Activated CD4-positive, CD25-positive, alpha-beta regulatory T cell treated with anti-CD3 and anti-CD28 coated beads, Interleukin-2, amount 50 U/mL, for 24 hours (primary cell): ENCODE results near the gene RBM22.

ENCODE experiments used
- ATAC-seq, 2 donors: fragments of 150-1000 bp; cut with Tn5 transposase; one replicate each; pipeline ENCODE4 v1.10.0; 2021; ENCODE audit warnings: mild to moderate bottlenecking in 1 of 2, moderate library complexity in 1 of 2

RBM22 gene

DNA sequence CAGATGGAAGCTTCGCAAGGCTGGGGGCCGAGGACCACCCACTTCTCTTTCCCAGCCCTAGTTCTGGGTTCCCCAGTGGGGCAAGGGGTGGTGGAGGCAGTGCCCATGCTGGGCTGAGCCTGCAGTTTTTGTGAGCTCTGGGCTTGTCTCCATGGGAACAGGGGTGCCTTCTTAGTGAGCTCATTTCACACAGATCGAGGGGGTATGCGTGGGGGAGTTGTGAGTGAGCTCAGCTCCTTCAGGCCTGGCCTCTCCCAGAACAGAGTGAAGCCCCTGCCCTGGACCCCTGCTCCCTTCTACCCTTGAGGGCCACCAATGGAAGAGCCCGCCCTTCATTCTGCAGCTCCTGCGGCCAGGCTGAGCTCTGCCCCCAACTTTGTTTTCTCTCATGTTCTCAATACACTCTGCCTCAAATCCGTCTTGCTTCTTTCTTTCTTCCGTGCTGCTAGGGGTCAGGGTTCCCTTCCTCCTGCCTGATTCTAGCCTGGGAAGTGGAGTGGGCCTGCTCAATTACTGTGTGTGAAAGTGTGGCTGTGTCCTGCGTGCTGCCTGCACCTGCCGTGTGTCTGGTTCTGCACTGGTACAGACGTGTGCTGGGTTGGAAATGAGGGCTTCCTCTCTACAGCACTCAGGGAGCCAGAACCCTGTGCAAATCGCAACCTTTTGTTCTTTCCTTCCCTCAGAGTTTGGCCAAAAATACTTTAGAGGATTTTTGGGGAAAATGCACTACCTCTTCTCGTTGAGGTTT lies 48.8 kb downstream of the RBM22 start:
- no peak for ATAC-seq

DNA sequence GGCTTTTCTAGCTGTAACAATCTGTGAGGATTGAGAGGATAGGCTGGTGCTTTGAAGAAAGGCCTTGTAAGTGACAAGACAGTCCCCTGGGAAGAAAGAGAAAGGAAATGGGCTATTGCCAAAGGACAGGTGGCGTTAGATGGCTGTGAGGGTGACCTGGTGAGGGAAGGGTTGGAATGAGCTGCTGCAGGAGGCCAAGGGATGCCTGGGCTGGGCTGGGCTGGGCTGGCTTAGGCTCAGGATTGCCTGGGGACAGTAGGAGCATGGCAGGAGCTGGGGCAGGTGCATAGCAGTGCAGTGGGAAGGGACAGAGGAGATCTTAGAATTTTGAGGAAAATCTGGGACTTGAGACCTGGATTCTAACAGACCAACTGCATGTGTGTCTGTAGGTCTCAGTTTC lies 49.5 kb downstream of the RBM22 start:
- ATAC-seq: no peak

DNA sequence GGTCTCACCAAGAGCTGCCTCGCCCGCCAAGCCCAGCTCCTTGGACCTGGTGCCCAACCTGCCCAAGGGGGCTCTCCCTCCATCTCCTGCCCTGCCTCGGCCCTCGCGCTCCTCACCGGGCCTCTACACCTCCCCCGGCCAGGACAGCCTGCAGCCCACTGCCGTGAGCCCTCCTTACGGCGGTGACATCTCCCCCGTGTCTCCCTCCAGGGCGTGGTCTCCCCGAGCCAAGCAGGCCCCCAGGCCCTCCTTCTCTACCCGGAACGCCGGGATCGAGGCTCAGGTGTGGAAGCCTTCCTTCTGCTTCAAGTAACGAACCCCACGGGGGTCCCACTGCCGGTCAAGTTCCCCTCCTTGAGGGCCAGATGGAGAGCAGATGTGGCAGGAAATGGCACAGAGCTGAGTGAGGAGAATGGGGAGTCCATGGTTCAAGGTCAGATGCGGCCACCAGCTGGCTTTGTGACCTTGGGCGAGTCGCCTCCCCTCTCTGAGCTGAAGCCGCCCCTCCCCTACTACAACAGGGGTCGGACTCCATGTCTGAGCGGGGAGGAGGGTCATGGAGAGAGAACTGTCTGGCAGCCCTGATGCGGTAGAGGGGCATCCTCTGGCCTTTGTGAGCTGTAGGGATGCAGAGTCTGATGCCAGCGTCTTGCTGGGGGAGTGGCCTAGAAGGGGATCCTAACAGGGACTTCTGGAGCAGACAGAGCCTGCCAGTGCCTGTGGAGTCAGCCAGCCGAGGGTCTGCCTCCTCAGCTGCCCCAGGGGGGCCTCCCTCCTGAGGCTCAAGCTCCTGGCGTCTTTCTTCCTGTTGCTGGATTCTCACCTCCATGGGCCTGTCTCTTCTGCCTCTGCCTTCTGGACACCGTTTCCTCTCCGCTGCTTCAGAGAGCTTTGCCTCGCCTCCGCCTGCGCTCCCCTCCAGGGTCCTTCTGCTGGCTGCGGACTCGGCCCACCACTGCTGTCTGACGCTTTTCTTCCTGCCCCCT lies 50.5 kb downstream of the RBM22 start:
- ATAC-seq: no peak

DNA sequence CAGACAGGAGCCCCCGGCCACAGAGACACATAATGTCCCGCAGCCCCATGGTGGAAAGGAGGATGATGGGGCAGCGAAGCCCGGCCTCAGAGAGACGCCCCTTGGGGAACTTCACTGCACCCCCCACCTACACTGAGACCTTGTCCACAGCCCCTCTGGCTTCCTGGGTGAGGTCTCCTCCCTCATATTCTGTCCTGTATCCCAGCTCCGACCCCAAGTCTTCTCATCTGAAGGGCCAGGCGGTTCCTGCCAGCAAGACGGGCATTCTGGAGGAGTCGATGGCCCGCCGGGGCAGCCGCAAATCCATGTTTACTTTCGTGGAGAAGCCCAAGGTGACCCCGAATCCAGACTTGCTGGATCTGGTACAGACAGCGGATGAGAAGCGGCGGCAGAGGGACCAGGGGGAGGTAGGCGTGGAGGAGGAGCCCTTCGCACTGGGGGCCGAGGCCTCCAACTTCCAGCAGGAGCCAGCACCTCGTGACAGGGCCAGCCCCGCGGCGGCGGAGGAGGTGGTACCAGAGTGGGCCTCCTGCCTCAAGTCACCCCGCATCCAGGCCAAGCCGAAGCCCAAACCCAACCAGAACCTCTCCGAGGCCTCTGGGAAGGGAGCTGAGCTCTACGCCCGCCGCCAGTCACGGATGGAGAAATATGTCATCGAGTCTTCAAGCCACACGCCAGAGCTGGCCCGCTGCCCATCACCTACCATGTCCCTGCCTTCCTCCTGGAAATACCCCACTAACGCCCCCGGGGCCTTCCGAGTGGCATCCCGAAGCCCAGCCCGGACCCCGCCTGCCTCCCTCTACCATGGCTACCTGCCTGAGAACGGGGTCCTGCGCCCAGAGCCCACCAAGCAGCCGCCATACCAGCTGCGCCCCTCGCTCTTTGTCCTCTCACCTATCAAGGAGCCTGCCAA lies 51.5 kb downstream of the RBM22 start:
- no peak for ATAC-seq

DNA sequence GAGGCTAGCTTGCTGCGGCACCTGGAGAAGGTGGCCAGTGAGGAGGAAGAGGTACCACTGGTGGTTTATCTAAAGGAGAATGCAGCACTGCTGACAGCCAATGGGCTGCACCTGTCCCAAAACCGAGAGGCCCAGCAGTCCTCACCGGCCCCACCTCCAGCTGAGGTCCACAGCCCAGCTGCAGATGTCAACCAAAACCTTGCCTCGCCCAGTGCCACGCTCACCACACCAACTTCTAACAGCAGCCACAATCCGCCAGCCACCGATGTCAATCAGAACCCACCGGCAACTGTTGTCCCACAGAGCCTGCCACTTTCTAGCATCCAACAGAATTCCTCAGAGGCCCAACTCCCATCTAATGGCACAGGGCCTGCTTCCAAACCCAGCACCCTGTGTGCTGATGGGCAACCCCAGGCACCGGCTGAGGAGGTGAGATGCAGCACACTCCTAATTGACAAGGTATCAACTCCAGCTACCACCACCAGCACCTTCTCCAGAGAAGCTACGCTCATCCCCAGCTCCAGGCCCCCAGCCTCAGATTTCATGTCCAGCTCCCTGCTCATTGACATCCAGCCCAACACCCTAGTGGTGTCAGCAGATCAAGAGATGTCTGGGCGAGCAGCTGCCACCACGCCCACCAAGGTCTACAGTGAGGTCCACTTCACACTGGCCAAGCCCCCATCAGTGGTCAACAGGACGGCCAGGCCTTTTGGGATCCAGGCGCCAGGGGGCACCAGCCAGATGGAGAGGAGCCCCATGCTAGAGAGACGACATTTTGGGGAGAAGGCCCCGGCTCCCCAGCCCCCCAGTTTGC lies 52.4 kb downstream of the RBM22 start:
- ATAC-seq: no peak

DNA sequence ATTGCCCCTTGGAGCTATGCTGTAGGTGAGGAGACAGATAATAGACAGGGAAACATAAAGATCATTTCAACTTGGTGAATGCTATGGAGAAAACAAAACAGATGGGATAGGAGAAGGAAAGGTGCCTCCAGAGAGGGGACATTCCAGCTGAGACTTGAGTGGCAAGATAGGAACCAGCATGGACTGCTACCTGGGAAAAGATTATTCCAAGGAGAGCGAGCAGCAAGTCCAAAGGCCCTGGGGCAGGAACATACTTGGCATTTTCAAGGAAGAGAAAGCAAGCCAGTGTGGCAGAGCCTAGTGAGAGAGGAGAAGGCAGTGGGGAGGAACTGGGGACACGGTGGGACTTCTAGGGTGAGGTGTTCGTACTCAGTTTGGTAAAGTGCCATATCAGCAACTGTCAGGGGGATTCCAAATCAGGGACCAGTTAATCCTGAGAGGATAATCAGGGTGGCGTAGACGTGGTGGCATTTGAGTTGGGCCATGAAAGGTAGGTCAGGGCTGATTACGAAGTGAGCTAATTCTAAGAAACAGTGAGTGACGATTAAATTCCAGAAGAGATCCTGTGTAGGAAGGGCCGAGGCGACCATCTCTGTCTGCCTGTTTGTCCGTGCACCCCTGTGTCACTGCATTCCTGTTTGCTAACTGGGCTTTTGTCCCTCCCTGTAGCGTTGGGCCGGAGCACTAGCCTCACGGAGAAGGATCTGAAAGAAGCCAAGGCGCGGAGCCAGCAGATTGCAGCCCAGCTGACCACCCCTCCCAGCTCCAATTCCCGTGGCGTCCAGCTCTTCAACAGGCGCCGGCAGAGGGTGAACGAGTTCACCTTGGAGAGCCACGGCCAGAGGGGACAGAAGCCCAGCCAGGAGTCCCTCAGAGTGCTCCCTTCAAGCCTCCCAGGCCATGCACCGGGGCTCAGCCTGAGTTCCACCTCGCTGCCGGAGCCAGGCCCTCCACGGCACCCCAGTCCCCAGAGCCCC lies 53.3 kb downstream of the RBM22 start:
- ATAC-seq: no peak

DNA sequence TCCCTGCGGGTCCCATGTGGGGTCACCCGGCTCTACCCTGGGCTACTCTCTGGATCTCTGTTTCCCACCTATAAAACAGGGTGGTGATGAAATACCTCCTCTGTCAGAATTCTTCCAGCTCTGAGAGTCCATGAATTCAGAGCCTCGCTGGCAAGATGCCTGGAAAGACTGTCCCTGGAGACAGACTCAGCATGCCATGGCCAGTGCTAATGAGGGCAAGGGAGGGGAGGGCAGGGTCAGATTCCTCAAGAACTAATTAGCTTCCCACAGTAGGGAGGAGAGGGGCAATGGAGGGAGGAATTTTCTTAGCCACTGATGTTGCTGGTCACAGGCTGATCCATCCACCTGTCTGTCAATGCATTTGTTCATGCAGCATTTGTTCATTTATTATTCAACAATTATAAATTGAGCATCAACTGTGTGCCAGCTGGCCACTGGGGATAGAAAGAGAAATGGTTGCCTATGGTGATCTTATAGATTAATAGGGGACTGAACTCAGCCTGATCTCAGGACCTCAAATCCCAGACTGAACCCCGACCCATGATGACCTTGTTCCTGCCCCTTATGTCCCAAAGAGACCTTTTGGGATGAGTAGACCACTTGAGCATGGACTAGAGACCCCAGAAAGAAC lies 55.7 kb downstream of the RBM22 start:
- ATAC-seq: no peak

DNA sequence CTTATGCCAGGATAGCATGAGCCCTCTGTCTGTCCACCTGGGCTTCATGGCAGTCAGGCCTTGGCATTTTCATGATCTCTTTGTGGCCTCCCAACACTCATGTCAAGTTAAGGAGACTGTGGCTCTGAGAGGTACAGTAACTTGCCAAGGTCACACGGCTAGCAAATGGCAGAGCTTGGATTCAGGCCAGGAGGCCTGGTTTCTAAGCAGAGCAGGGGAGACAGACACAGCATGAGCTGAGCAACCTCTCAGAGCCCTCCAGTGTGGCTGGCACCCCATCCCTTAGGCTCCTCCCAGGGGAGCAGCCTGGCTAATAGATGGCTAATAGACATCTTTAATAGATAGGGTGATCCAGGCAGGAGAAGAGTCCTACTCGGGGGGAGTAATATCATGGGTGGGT lies 56.3 kb downstream of the RBM22 start:
- ATAC-seq: peak in 1 of 2 donors; percentile 5

DNA sequence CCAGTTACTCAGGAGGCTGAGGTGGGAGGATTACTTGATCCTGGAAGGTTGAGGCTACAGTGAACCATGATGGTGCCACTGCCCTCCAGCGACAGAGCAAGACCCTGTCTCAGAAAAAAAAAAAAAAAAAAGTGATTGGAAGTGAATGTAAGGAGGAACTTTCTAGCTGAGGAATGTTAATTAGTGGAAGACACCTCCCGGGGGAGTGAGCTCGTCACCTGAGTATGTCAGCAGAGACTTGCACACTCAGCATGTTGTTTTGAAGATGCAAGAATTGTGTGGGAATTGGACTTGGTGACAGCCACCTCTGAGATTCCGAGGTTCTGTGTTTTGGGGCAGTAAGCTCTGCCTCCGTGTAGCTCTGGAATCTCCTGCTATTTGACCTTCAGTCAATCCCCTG lies 56.8 kb downstream of the RBM22 start:
- no peak for ATAC-seq

DNA sequence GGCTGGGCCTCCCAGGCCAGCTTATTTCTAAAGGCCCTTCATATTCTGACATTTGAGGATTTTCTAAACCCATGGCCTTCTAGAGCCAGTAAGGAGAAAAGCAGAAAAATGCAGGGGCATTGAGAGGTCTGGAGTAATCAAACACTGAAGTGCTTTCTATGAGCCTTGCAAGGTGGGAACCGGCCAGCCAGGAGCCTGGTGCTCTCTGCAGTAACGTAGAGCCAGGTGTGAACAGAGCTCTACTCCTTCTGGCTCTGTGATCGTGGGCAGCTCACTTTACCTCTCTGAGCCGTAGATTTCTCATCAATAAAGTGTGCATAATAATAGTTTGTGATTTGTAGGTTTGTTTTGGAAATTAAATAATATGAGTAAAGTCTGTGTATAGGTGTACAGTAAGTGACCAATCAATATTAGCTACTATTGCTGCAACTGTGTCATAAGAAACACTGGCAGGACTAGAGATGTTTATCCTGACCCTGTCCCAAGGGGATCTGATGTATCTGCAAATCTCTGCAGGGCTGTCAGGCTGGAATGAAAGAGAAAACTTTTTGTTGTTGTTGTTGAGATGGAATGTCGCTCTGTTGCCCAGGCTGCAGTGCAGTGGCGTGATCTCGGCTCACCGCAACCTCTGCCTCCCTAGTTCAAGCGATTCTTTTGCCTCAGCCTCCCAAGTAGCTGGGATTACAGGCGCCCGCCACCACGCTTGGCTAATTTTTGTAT lies 57.7 kb downstream of the RBM22 start:
- ATAC-seq: no peak

DNA sequence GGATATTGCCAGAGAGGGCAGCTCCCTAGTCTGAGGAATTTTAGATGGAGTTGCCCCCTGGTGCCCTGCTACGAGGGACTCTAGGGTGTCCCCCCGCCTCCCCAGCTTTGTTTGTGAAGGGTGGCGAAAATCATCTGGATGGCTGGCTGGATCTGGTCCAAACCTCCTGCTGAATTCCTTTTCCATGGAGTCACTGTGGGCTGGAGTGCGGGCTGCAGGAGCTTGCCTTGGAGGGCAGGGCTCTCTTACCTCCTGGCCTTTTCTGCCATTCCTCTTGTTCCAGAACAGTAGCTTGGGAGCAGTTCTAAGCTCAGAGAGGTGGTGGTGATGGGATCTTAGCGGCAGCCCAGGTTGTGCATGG lies 58.3 kb downstream of the RBM22 start:
- no peak for ATAC-seq

DNA sequence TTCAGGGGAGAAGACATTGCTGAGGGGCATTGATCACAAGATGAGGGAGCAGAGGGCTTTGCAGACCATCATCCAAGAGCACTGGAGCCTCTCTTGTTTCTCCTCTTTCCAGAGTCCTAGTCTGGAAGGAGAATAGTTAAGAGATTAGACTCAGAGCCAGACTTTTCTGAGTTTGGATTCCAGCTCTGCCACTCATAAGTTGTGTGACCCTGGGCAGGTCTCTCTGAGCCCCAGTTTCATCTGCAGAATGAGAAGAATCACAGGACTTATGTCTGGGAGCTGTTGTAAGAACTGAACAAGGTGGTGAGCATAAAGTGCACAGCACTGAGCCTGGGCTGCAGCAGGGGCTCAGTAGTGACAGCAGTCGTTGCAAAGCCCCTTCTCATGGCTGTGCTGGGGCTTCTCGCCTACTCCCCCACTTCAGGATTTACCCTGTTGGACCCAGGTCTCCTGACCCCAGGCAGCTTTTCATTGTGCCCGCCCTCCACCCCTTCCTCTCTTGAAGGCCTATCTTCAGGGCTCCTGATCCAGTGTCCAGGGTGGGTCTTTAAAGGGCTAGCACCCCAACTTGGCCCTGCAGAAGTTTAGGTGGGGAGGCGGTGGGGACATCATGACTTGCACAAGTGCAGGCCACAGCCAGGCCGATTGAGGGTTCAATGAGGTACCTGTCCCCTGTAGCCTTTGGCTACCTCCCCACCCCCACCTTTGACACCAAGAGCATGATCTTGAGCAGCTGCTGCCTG lies 58.9 kb downstream of the RBM22 start:
- ATAC-seq: no peak

DNA sequence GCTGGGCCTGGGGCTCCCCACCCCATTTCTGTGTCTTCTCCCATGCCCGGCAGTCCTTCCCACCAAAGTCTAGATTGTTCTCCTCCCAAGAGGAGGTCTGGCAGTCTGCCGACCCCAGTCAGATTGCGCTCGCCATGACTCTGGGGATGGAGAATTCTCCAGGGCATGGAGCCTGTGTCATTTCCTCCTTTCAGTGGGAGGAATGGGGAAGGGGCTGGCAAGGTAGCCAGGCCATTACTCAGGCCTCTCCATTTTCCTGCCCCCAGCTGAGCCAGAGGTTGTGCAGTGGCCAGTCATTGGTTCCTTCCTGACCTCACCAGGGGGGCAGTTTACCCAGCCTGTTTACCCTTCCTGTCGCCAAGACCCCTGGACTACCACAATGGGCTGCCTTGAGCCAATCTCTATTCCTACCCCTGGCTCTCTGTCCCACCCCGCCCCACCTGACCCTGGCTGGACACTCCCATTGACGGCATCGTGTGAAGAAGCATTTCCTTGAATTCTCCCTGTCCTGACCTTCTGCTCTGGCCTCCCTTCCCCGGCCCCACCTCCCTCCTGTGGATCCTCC lies 59.8 kb downstream of the RBM22 start:
- no peak for ATAC-seq
